HepG2 (cell line): ENCODE results near the gene SRSF6. TPM values are rescaled to one million over a fixed set of nuclear protein-coding genes. Genes with fewer than 3 reads are reported as not detected.
A peak's percentile ranks its signal among the peaks of the same experiment; 100 is the strongest.

ENCODE experiments used
- DBP ChIP-seq: sonication (generic); formaldehyde crosslinking; IDR thresholded peaks from 2 replicates; pipeline ENCODE4 v1.4.0; 2020; ENCODE audit warnings: missing genetic modification reagents; ENCODE audit errors: not compliant biosample characterization
- FOXA3 ChIP-seq: IDR thresholded peaks from 2 replicates; pipeline ENCODE4 v1.6.1; 2016; ENCODE audit warnings: missing genetic modification reagents, missing compliant biosample characterization
- GATAD1 ChIP-seq: IDR thresholded peaks from 2 replicates; pipeline ENCODE4 v1.6.1; 2016; ENCODE audit warnings: missing genetic modification reagents, missing compliant biosample characterization
- HNF4A ChIP-seq: sonication (generic); formaldehyde crosslinking; IDR thresholded peaks from 2 replicates; pipeline ENCODE4 v1.4.0; 2020; ENCODE audit warnings: missing genetic modification reagents
- MEIS2 ChIP-seq: sonication (generic); formaldehyde crosslinking; IDR thresholded peaks from 2 replicates; pipeline ENCODE4 v1.9.0; 2021; ENCODE audit warnings: mild to moderate bottlenecking, missing genetic modification reagents
- NFATC3 ChIP-seq: sonication (generic); formaldehyde crosslinking; IDR thresholded peaks from 2 replicates; pipeline ENCODE4 v1.5.1; 2020; ENCODE audit warnings: mild to moderate bottlenecking, missing genetic modification reagents
- PHF20 ChIP-seq: sonication (generic); formaldehyde crosslinking; IDR thresholded peaks from 2 replicates; pipeline ENCODE4 v1.5.0; 2020; ENCODE audit warnings: mild to moderate bottlenecking, missing genetic modification reagents
- RNF2 ChIP-seq: fragments of 450-650 bp; conservative IDR thresholded peaks from 2 replicates; pipeline ENCODE4 v1.6.1; 2016; ENCODE audit warnings: low read depth
- SP5 ChIP-seq: IDR thresholded peaks from 2 replicates; pipeline ENCODE4 v1.6.1; 2016; ENCODE audit warnings: low read depth, borderline replicate concordance
- TFAP4 ChIP-seq: sonication (generic); IDR thresholded peaks from 2 replicates; pipeline ENCODE4 v1.6.1; 2016; ENCODE audit warnings: low read depth, borderline replicate concordance
- YEATS4 ChIP-seq: sonication (generic); formaldehyde crosslinking; IDR thresholded peaks from 2 replicates; pipeline ENCODE4 v1.4.0; 2020; ENCODE audit warnings: missing genetic modification reagents, borderline replicate concordance
- ZBTB4 ChIP-seq: sonication (generic); formaldehyde crosslinking; IDR thresholded peaks from 2 replicates; pipeline ENCODE4 v1.4.0; 2020; ENCODE audit warnings: missing genetic modification reagents, mild to moderate bottlenecking, borderline replicate concordance
- ZFX ChIP-seq: sonication (generic); formaldehyde crosslinking; IDR thresholded peaks from 2 replicates; pipeline ENCODE4 v1.4.0; 2020; ENCODE audit warnings: mild to moderate bottlenecking, low read depth, missing genetic modification reagents, moderate library complexity
- ZNF160 ChIP-seq: sonication (generic); formaldehyde crosslinking; IDR thresholded peaks from 2 replicates; pipeline ENCODE4 v1.8.0; 2022; ENCODE audit warnings: mild to moderate bottlenecking, inconsistent platforms, missing genetic modification reagents
- ZNF18 ChIP-seq: sonication (generic); formaldehyde crosslinking; IDR thresholded peaks from 2 replicates; pipeline ENCODE4 v1.8.0; 2022; ENCODE audit warnings: mild to moderate bottlenecking, missing genetic modification reagents; ENCODE audit not compliant: insufficient replicate concordance
- ZNF30 ChIP-seq: sonication (generic); formaldehyde crosslinking; IDR thresholded peaks from 2 replicates; pipeline ENCODE4 v1.5.0; 2020; ENCODE audit warnings: mild to moderate bottlenecking, missing genetic modification reagents
- ZNF382 ChIP-seq: sonication (generic); formaldehyde crosslinking; IDR thresholded peaks from 2 replicates; pipeline ENCODE4 v1.5.0; 2020; ENCODE audit warnings: missing genetic modification reagents, mild to moderate bottlenecking, borderline replicate concordance
- ZNF552 ChIP-seq: sonication (generic); formaldehyde crosslinking; IDR thresholded peaks from 2 replicates; pipeline ENCODE4 v1.9.0; 2022; ENCODE audit warnings: missing genetic modification reagents, mild to moderate bottlenecking, borderline replicate concordance
- ZNF7 ChIP-seq: IDR thresholded peaks from 2 replicates; pipeline ENCODE4 v1.6.1; 2016; ENCODE audit warnings: missing biosample characterization, missing genetic modification reagents
- ZNF83 ChIP-seq: sonication (generic); formaldehyde crosslinking; IDR thresholded peaks from 2 replicates; pipeline ENCODE4 v1.4.0; 2020; ENCODE audit warnings: missing genetic modification reagents, mild to moderate bottlenecking, borderline replicate concordance
- ZSCAN30 ChIP-seq: sonication (generic); formaldehyde crosslinking; IDR thresholded peaks from 2 replicates; pipeline ENCODE4 v1.5.0; 2020; ENCODE audit warnings: mild to moderate bottlenecking, missing genetic modification reagents
- ZXDC ChIP-seq: sonication (generic); formaldehyde crosslinking; IDR thresholded peaks from 2 replicates; pipeline ENCODE4 v1.5.0; 2020; ENCODE audit warnings: mild to moderate bottlenecking, missing genetic modification reagents
- polyA plus RNA-seq, 8 experiments: library from polyadenylated mRNA; depleted of rRNA in 3 of 8; stranded (reverse) in 7 of 8; unstranded in 1 of 8; fragments of >200 nt; fragmentation: Illumina TruSeq in 4 of 8; extraction: Trizol in 4 of 8; gene quantifications; 2 replicates each; pipeline versions ENCODE4 v1.2.1 to v1.2.3, GENCODE V29; 2011 to 2016; ENCODE audit warnings: low read depth in 4 of 8, missing spikeins in 1 of 8, mixed read lengths in 1 of 8; ENCODE audit not compliant: insufficient read depth in 1 of 8
- total RNA-seq, 5 experiments: library from RNA; depleted of rRNA; stranded (reverse); fragments of >200 nt; fragmentation: Illumina TruSeq; extraction: Trizol; gene quantifications; 2 replicates each; pipeline ENCODE4 v1.2.3, GENCODE V29; 2016; ENCODE audit warnings: low read depth in 1 of 5

The SRSF6 gene
- total and polyA plus RNA-seq, 2 of the 13 experiments (the other 11 are each of a cell fraction or from before 2014, with no cell fraction given): 156 to 194 TPM

- TF ChIP-seq ZXDC (CRISPR knock-in tag): no peak
- no peak for TF ChIP-seq NFATC3 (CRISPR knock-in tag)
- TF ChIP-seq YEATS4: no peak
- no peak for TF ChIP-seq FOXA3 (CRISPR knock-in tag)
- TF ChIP-seq ZBTB4 (CRISPR knock-in tag): no peak
- 0 out of 2 replicates have a peak, but pooled peaks have one; percentile 27 for TF ChIP-seq ZFX (CRISPR knock-in tag)
- no peak for TF ChIP-seq DBP (CRISPR knock-in tag)
- no peak for TF ChIP-seq ZNF552 (CRISPR knock-in tag)
- TF ChIP-seq ZNF83 (CRISPR knock-in tag): no peak
- no peak for TF ChIP-seq MEIS2 (CRISPR knock-in tag)
- no peak for TF ChIP-seq ZSCAN30 (CRISPR knock-in tag)
- no peak for TF ChIP-seq RNF2
- no peak for TF ChIP-seq TFAP4
- no peak for TF ChIP-seq ZNF382
- TF ChIP-seq ZNF7 (CRISPR knock-in tag): no peak
- no peak for TF ChIP-seq PHF20 (CRISPR knock-in tag)
- no peak for TF ChIP-seq HNF4A (CRISPR knock-in tag)
- no peak for TF ChIP-seq ZNF160
- no peak for TF ChIP-seq ZNF30 (CRISPR knock-in tag)
- no peak for TF ChIP-seq SP5
- no peak for TF ChIP-seq GATAD1 (CRISPR knock-in tag)
- peak; percentile 51 for TF ChIP-seq ZNF18 (CRISPR knock-in tag)
These were observed 11.3 kb upstream of the SRSF6 start (continued) for GRCh38 chr20:43446361-43446879.
